Fibroblast of mammary gland (primary cell): ENCODE measurements around the gene SIPA1L2.
A peak's percentile ranks its signal among the peaks of the same experiment; 100 is the strongest.

Experiments used
- DNase-seq: peaks from one replicate; pipeline ENCODE4 v3.0.0-alpha.2; 2010; ENCODE audit warnings: low read depth
- H3K4me3 ChIP-seq: 2 replicates; pipeline ENCODE4 v1.5.1; 2011; ENCODE audit warnings: low read depth, mild to moderate bottlenecking, low read length, moderate library complexity; ENCODE audit not compliant: control insufficient read depth
- CTCF ChIP-seq: conservative IDR thresholded peaks from 2 replicates; pipeline ENCODE4 v1.5.1; 2011; ENCODE audit warnings: low read depth, low read length, inconsistent platforms; ENCODE audit not compliant: control insufficient read depth, insufficient read depth

SIPA1L2 gene

DNA sequence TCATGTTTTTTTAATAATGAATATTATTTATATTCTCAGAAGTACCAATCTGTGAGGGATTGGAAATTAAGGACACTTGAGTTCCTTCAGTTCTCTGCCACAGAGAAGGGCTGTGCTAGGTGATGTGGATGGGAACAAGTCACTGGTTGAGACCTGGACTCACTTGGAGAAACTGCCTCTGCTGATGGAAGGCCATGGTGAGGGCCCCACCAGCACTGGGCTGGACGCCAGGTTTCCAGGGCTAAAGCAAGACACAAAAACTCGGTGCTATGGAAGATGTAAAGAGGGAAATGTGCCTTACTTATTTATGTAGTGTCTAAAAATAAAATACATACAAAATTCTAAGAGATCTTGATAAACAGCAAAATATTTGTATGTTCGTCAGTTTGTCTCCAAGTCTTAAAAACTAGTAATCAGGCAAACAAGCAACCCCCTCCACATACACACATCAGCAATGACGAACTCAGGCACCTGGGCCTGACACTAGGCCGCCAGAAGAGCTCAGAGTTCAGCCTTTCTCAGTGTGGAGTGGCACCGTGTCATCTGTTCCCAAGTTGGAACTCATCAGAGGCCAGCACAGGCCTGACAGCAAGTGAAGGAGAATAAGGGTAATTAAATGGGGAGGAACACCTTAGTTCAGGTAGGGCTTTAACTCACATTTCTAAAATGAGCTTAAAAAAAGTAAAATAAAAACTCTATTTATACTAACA is 19.6 kb downstream of the SIPA1L2 start:
- H3K4me3 ChIP-seq, result no peak overlapping the region
- DNase-seq, result no peak
- no peak for TF ChIP-seq CTCF

- H3K4me3 ChIP-seq, result no peak overlapping the region
- TF ChIP-seq CTCF, result no peak
- no peak for DNase-seq
Measured at GRCh38 chr1:232608427-232608826, 21.5 kb downstream of the SIPA1L2 start.

DNA sequence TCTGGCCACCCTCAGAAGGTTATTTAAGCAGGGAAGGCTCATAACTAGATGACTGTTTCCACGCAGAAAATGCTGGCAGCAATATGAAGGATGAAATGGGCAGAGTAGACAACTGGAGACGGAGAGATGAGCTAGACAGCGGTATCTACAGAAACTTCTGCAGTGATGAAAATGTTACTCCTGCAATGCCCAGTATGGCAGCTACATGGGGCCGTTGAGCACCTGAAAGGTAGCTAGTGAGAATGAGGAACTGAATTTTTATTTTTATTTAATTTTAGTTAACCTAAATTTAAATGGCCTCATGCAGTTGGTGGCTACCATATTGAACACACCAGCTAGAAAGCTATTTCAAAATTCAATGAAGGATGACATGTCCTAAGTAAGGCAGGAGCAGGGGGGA is 27.3 kb downstream of the SIPA1L2 start:
- no peak overlapping the region for H3K4me3 ChIP-seq
- TF ChIP-seq CTCF, result peak; percentile 6
- DNase-seq, result no peak

- no peak overlapping the region for H3K4me3 ChIP-seq
- DNase-seq, result no peak
- no peak for TF ChIP-seq CTCF
Measured at GRCh38 chr1:232600424-232601258, 29.3 kb downstream of the SIPA1L2 start.

- TF ChIP-seq CTCF, result no peak
- DNase-seq, result no peak
- no peak overlapping the region for H3K4me3 ChIP-seq
Measured at GRCh38 chr1:232599178-232600041, 30.5 kb downstream of the SIPA1L2 start.

DNA sequence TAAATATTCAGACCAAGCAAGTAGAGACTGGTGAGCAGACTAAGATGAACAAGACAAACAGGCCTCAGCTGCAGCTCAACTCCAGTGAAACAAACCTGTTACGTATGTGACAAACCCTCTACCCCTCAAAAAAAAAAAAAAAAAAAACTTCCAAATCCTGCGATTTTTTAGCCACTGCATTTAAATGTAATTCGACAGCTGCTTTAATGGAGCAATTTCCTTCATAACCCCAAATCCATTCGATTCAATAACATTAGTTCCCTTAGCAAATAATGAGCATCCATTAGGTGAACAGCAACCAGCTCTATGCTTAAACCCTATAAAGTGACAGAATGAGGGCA is 31.1 kb downstream of the SIPA1L2 start:
- no peak for DNase-seq
- no peak for TF ChIP-seq CTCF
- no peak overlapping the region for H3K4me3 ChIP-seq
